Stimulated activated CD8-positive, alpha-beta memory T cell treated with anti-CD3 and anti-CD28 coated beads, Interleukin-7, amount 100 ng/mL, for 24 hours (primary cell): ENCODE results near the gene MPC2.
"Not testable (repeated sequence)": the region's sequence is repeated elsewhere in the genome, so short reads cannot be mapped to it uniquely, and the experiment has no call there.

Experiments
- DNase-seq: peaks from one replicate; pipeline ENCODE4 v3.0.0-alpha.2; 2020; ENCODE audit warnings: low read depth

MPC2 gene

GRCh38 chr1:167904652-167905130 lies 32.2 kb downstream of the MPC2 start:
- DNase-seq = no peak

GRCh38 chr1:167900907-167901306 lies 36.0 kb downstream of the MPC2 start:
- DNase-seq = no peak

- DNase-seq = no peak
Measured at GRCh38 chr1:167899253-167899681, 37.6 kb downstream of the MPC2 start.

- DNase-seq = no peak
Measured at GRCh38 chr1:167898578-167899222, 38.2 kb downstream of the MPC2 start.

GRCh38 chr1:167893798-167894197 lies 43.1 kb downstream of the MPC2 start:
- no peak for DNase-seq

- DNase-seq = no peak
Measured at GRCh38 chr1:167890400-167890799, 46.5 kb downstream of the MPC2 start.

GRCh38 chr1:167887187-167887586 lies 49.7 kb downstream of the MPC2 start:
- DNase-seq = not testable (repeated sequence)

GRCh38 chr1:167882376-167882775 lies 54.5 kb downstream of the MPC2 start:
- DNase-seq = no peak

- no peak for DNase-seq
Measured at GRCh38 chr1:167881786-167882185, 55.1 kb downstream of the MPC2 start.

GRCh38 chr1:167881069-167881468 lies 55.8 kb downstream of the MPC2 start:
- no peak for DNase-seq

- no peak for DNase-seq
Measured at GRCh38 chr1:167880580-167881021, 56.3 kb downstream of the MPC2 start.

GRCh38 chr1:167879508-167879907 lies 57.4 kb downstream of the MPC2 start:
- DNase-seq = no peak

- no peak for DNase-seq
Measured at GRCh38 chr1:167878372-167879160, 58.3 kb downstream of the MPC2 start.

GRCh38 chr1:167876597-167877175 lies 60.2 kb downstream of the MPC2 start:
- DNase-seq = no peak

GRCh38 chr1:167871331-167871730 lies 65.5 kb downstream of the MPC2 start:
- DNase-seq = no peak

GRCh38 chr1:167869157-167870001 lies 67.5 kb downstream of the MPC2 start:
- not testable (repeated sequence) for DNase-seq

GRCh38 chr1:167866739-167867414 lies 70.0 kb downstream of the MPC2 start:
- DNase-seq = not testable (repeated sequence)
